ENCODE results near the gene SELENOM.

SELENOM gene

GRCh38 chr22:31139066-31139465, 31.7 kb upstream of the SELENOM start:
- no peak overlapping the region for H3K27ac Mint-ChIP-seq
- H3K4me1 Mint-ChIP-seq (ENCODE audit: low read depth): peaks cover 2% of the 10 kb centered on the region
- no peaks in the 10 kb centered on the region for H3K9me3 Mint-ChIP-seq (ENCODE audit: low read depth)
- no peak overlapping the region for H3K4me3 Mint-ChIP-seq
- no peaks in the 10 kb centered on the region for H3K36me3 Mint-ChIP-seq
- no peaks in the 10 kb centered on the region for H3K27me3 Mint-ChIP-seq

GRCh38 chr22:31138126-31138525, 30.8 kb upstream of the SELENOM start:
- H3K9me3 Mint-ChIP-seq (ENCODE audit: low read depth): no peaks in the 10 kb centered on the region
- H3K4me3 Mint-ChIP-seq: no peak overlapping the region
- H3K27ac Mint-ChIP-seq: no peak overlapping the region
- H3K4me1 Mint-ChIP-seq (ENCODE audit: low read depth): no peaks in the 10 kb centered on the region
- no peaks in the 10 kb centered on the region for H3K36me3 Mint-ChIP-seq
- no peaks in the 10 kb centered on the region for H3K27me3 Mint-ChIP-seq

GRCh38 chr22:31137721-31138120, 30.4 kb upstream of the SELENOM start:
- Mint-ChIP-seq H3K36me3 (no peaks in the 10 kb centered on the region), H3K9me3 (ENCODE audit: low read depth) (no peaks in the 10 kb centered on the region), H3K27me3 (no peaks in the 10 kb centered on the region), H3K4me1 (ENCODE audit: low read depth) (no peaks in the 10 kb centered on the region), H3K27ac (no peak overlapping the region), H3K4me3 (no peak overlapping the region)

- H3K27ac Mint-ChIP-seq: no peak overlapping the region
- H3K4me1 Mint-ChIP-seq (ENCODE audit: low read depth): no peaks in the 10 kb centered on the region
- no peaks in the 10 kb centered on the region for H3K36me3 Mint-ChIP-seq
- no peak overlapping the region for H3K4me3 Mint-ChIP-seq
- H3K27me3 Mint-ChIP-seq: no peaks in the 10 kb centered on the region
- no peaks in the 10 kb centered on the region for H3K9me3 Mint-ChIP-seq (ENCODE audit: low read depth)
Observed at GRCh38 chr22:31136711-31137110, 29.3 kb upstream of the SELENOM start.

GRCh38 chr22:31136155-31136554, 28.8 kb upstream of the SELENOM start:
- H3K9me3 Mint-ChIP-seq (ENCODE audit: low read depth): no peaks in the 10 kb centered on the region
- no peaks in the 10 kb centered on the region for H3K27me3 Mint-ChIP-seq
- H3K36me3 Mint-ChIP-seq: no peaks in the 10 kb centered on the region
- no peak overlapping the region for H3K4me3 Mint-ChIP-seq
- H3K27ac Mint-ChIP-seq: no peak overlapping the region
- no peaks in the 10 kb centered on the region for H3K4me1 Mint-ChIP-seq (ENCODE audit: low read depth)

- Mint-ChIP-seq H3K27ac (no peak overlapping the region), H3K36me3 (no peaks in the 10 kb centered on the region), H3K9me3 (ENCODE audit: low read depth) (no peaks in the 10 kb centered on the region), H3K27me3 (no peaks in the 10 kb centered on the region), H3K4me1 (ENCODE audit: low read depth) (no peaks in the 10 kb centered on the region), H3K4me3 (no peak overlapping the region)
Observed at GRCh38 chr22:31135706-31136105, 28.3 kb upstream of the SELENOM start.

GRCh38 chr22:31134688-31135087, 27.3 kb upstream of the SELENOM start:
- no peaks in the 10 kb centered on the region for H3K36me3 Mint-ChIP-seq
- no peaks in the 10 kb centered on the region for H3K4me1 Mint-ChIP-seq (ENCODE audit: low read depth)
- H3K4me3 Mint-ChIP-seq: no peak overlapping the region
- H3K9me3 Mint-ChIP-seq (ENCODE audit: low read depth): no peaks in the 10 kb centered on the region
- H3K27me3 Mint-ChIP-seq: no peaks in the 10 kb centered on the region
- no peak overlapping the region for H3K27ac Mint-ChIP-seq

GRCh38 chr22:31133911-31134310, 26.5 kb upstream of the SELENOM start:
- Mint-ChIP-seq H3K9me3 (ENCODE audit: low read depth) (no peaks in the 10 kb centered on the region), H3K27me3 (no peaks in the 10 kb centered on the region), H3K27ac (no peak overlapping the region), H3K4me3 (no peak overlapping the region), H3K36me3 (no peaks in the 10 kb centered on the region), H3K4me1 (ENCODE audit: low read depth) (no peaks in the 10 kb centered on the region)

GRCh38 chr22:31130873-31131272, 23.5 kb upstream of the SELENOM start:
- no peaks in the 10 kb centered on the region for H3K4me1 Mint-ChIP-seq (ENCODE audit: low read depth)
- no peak overlapping the region for H3K27ac Mint-ChIP-seq
- no peaks in the 10 kb centered on the region for H3K9me3 Mint-ChIP-seq (ENCODE audit: low read depth)
- no peaks in the 10 kb centered on the region for H3K36me3 Mint-ChIP-seq
- H3K27me3 Mint-ChIP-seq: no peaks in the 10 kb centered on the region
- no peak overlapping the region for H3K4me3 Mint-ChIP-seq

- Mint-ChIP-seq H3K27ac (no peak overlapping the region), H3K9me3 (ENCODE audit: low read depth) (no peaks in the 10 kb centered on the region), H3K27me3 (no peaks in the 10 kb centered on the region), H3K4me3 (no peak overlapping the region), H3K4me1 (ENCODE audit: low read depth) (no peaks in the 10 kb centered on the region), H3K36me3 (no peaks in the 10 kb centered on the region)
Observed at GRCh38 chr22:31128156-31128555, 20.8 kb upstream of the SELENOM start.

- no peak overlapping the region for H3K27ac Mint-ChIP-seq
Observed at GRCh38 chr22:31127181-31127772, 19.9 kb upstream of the SELENOM start.

GRCh38 chr22:31126869-31127175, 19.5 kb upstream of the SELENOM start:
- Mint-ChIP-seq H3K27ac (no peak overlapping the region), H3K36me3 (no peaks in the 10 kb centered on the region), H3K9me3 (ENCODE audit: low read depth) (no peaks in the 10 kb centered on the region), H3K27me3 (no peaks in the 10 kb centered on the region), H3K4me1 (ENCODE audit: low read depth) (no peaks in the 10 kb centered on the region), H3K4me3 (no peak overlapping the region)

More at GRCh38 chr22:31127181-31127772, 19.9 kb upstream of the SELENOM start:
- Mint-ChIP-seq H3K27me3 (no peaks in the 10 kb centered on the region), H3K4me3 (no peak overlapping the region), H3K36me3 (no peaks in the 10 kb centered on the region), H3K4me1 (ENCODE audit: low read depth) (no peaks in the 10 kb centered on the region), H3K9me3 (ENCODE audit: low read depth) (no peaks in the 10 kb centered on the region)

- Mint-ChIP-seq H3K4me1 (ENCODE audit: low read depth) (no peaks in the 10 kb centered on the region), H3K4me3 (no peak overlapping the region), H3K9me3 (ENCODE audit: low read depth) (no peaks in the 10 kb centered on the region), H3K36me3 (no peaks in the 10 kb centered on the region), H3K27me3 (no peaks in the 10 kb centered on the region), H3K27ac (no peak overlapping the region)
Observed at GRCh38 chr22:31126128-31126868, 18.9 kb upstream of the SELENOM start.

GRCh38 chr22:31125521-31126117, 18.3 kb upstream of the SELENOM start:
- Mint-ChIP-seq H3K4me1 (ENCODE audit: low read depth) (no peaks in the 10 kb centered on the region), H3K36me3 (no peaks in the 10 kb centered on the region), H3K9me3 (ENCODE audit: low read depth) (no peaks in the 10 kb centered on the region), H3K27me3 (no peaks in the 10 kb centered on the region), H3K4me3 (no peak overlapping the region), H3K27ac (no peak overlapping the region)

- Mint-ChIP-seq H3K9me3 (ENCODE audit: low read depth) (no peaks in the 10 kb centered on the region), H3K36me3 (no peaks in the 10 kb centered on the region), H3K27ac (no peak overlapping the region), H3K4me3 (no peak overlapping the region), H3K4me1 (ENCODE audit: low read depth) (no peaks in the 10 kb centered on the region), H3K27me3 (no peaks in the 10 kb centered on the region)
Observed at GRCh38 chr22:31124811-31125465, 17.6 kb upstream of the SELENOM start.

All from activated naive CD8-positive, alpha-beta T cell (primary cell).